ENCODE data around the gene SPOCK2. TPM values are rescaled to one million over a fixed set of nuclear protein-coding genes. Genes with fewer than 3 reads are reported as not detected.

The SPOCK2 gene
- total and polyA plus RNA-seq, 2 of the 13 experiments (the other 11 are each of a cell fraction or from before 2014, with no cell fraction given): 8.6 to 30.6 TPM

GRCh38 chr10:72072639-72073038 is 15.7 kb downstream of the SPOCK2 start:
- intact Hi-C loops (cut with micrococcal nuclease; ENCODE audit: unreplicated experiment): no loop called here
- no TSS peak for BruUV-seq (replicated peaks)
- DNase-seq (ENCODE audit: low spot score) (no peak), ATAC-seq (no peak), FAIRE-seq (no peak)
- no peaks in the 10 kb centered on the region for H3K36me3 ChIP-seq (replicated peaks in 1 of 2; ENCODE audit: control insufficient read depth in 1 of 2, insufficient read depth in 2 of 2, low read length in 2 of 2)
- WGBS (ENCODE audit: low lambda C conversion rate): 58% methylated on average over 5 of the region's 5 CpGs
- no peak overlapping the region for H3K4me3 ChIP-seq (replicated peaks in 1 of 3; ENCODE audit: insufficient read depth in 1 of 3, low read depth in 2 of 3, low read length in 3 of 3)
- H3K27me3 ChIP-seq (ENCODE audit: control insufficient read depth in 1 of 2, insufficient read depth in 2 of 2, low read length in 2 of 2): peaks cover 3 to 34% of the 10 kb centered on the region in 2 experiments
- POLR2A ChIA-PET: no interaction called here
- CTCF ChIA-PET (ENCODE audit: low intra/inter-chr PET ratio, low total read pairs): no interaction called here
- TF ChIP-seq CSRNP1 (CRISPR knock-in tag; IDR thresholded peaks at IDR 0.05) (no peak), POLR2G (IDR thresholded peaks at IDR 0.05; ENCODE audit: low read depth, low read length) (no peak)
- H3K9ac ChIP-seq (ENCODE audit: insufficient read depth, low read depth, low read length): no peak overlapping the region
- H2AFZ ChIP-seq (ENCODE audit: low read length): no peak overlapping the region
- H3K79me2 ChIP-seq (ENCODE audit: insufficient read depth, low read length): no peaks in the 10 kb centered on the region
- in situ Hi-C loops (cut with HindIII; ENCODE audit: extremely low pct_ligation_motif_present, low pct_unique_long_range_greater_than_20kb): no loop called here
- H3K9me3 ChIP-seq (ENCODE audit: low read length): no peaks in the 10 kb centered on the region
- H4K20me1 ChIP-seq (ENCODE audit: insufficient read depth, low read length): no peaks in the 10 kb centered on the region
- peaks cover 56% of the 10 kb centered on the region for H3K4me1 ChIP-seq (ENCODE audit: insufficient read depth, low read length)
- H3K27ac ChIP-seq (ENCODE audit: extremely low read length, insufficient read depth, low read length): no peak overlapping the region
- no peak overlapping the region for H3K4me2 ChIP-seq (ENCODE audit: low read depth, low read length)

GRCh38 chr10:72072046-72072445 is 16.3 kb downstream of the SPOCK2 start:
- CTCF ChIA-PET (ENCODE audit: low intra/inter-chr PET ratio, low total read pairs): no interaction called here
- in situ Hi-C loops (cut with HindIII; ENCODE audit: extremely low pct_ligation_motif_present, low pct_unique_long_range_greater_than_20kb): no loop called here
- FAIRE-seq: no peak

More at GRCh38 chr10:72072046-72072445, 16.3 kb downstream of the SPOCK2 start:
- no peak overlapping the region for H2AFZ ChIP-seq (ENCODE audit: low read length)
- no peaks in the 10 kb centered on the region for H4K20me1 ChIP-seq (ENCODE audit: insufficient read depth, low read length)
- intact Hi-C loops (cut with micrococcal nuclease; ENCODE audit: unreplicated experiment): no loop called here
- no peaks in the 10 kb centered on the region for H3K9me3 ChIP-seq (ENCODE audit: low read length)
- H3K36me3 ChIP-seq (replicated peaks in 1 of 2; ENCODE audit: control insufficient read depth in 1 of 2, insufficient read depth in 2 of 2, low read length in 2 of 2): no peaks in the 10 kb centered on the region
- no peaks in the 10 kb centered on the region for H3K79me2 ChIP-seq (ENCODE audit: insufficient read depth, low read length)
- POLR2A ChIA-PET: no interaction called here
- no peak for DNase-seq (ENCODE audit: low spot score)
- no peak for ATAC-seq
- TF ChIP-seq ZFP41 (CRISPR knock-in tag; IDR thresholded peaks at IDR 0.05; ENCODE audit: borderline replicate concordance): no peak
- TF ChIP-seq NRL (CRISPR knock-in tag; IDR thresholded peaks at IDR 0.05; ENCODE audit: borderline replicate concordance): no peak
- TF ChIP-seq RBM22 (optimal IDR thresholded peaks at IDR 0.05; ENCODE audit: low read length): no peak
- TF ChIP-seq ZNF446 (CRISPR knock-in tag; IDR thresholded peaks at IDR 0.05): no peak
- TF ChIP-seq HCFC1 (IDR thresholded peaks at IDR 0.05; ENCODE audit: low read depth, low read length): no peak
- TF ChIP-seq ZNF709 (CRISPR knock-in tag; IDR thresholded peaks at IDR 0.05): no peak
- TF ChIP-seq, protein P1, sequence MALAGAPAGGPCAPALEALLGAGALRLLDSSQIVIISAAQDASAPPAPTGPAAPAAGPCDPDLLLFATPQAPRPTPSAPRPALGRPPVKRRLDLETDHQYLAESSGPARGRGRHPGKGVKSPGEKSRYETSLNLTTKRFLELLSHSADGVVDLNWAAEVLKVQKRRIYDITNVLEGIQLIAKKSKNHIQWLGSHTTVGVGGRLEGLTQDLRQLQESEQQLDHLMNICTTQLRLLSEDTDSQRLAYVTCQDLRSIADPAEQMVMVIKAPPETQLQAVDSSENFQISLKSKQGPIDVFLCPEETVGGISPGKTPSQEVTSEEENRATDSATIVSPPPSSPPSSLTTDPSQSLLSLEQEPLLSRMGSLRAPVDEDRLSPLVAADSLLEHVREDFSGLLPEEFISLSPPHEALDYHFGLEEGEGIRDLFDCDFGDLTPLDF (CRISPR knock-in tag; IDR thresholded peaks at IDR 0.05): no peak
- TF ChIP-seq ZNF83 (CRISPR knock-in tag; IDR thresholded peaks at IDR 0.05; ENCODE audit: borderline replicate concordance): no peak
- no peak for TF ChIP-seq PAX8 (CRISPR knock-in tag; IDR thresholded peaks at IDR 0.05; ENCODE audit: borderline replicate concordance)
- no peak for TF ChIP-seq HMG20B (CRISPR knock-in tag; conservative IDR thresholded peaks at IDR 0.05)
- no peak for TF ChIP-seq ATF1 (CRISPR knock-in tag; IDR thresholded peaks at IDR 0.05)
- no peak for TF ChIP-seq ZNF225 (CRISPR knock-in tag; IDR thresholded peaks at IDR 0.05)
- TF ChIP-seq ZBTB8A (CRISPR knock-in tag; IDR thresholded peaks at IDR 0.05; ENCODE audit: borderline replicate concordance, low read depth): no peak
- no peak for TF ChIP-seq ZNF468 (CRISPR knock-in tag; IDR thresholded peaks at IDR 0.05)
- no peak for TF ChIP-seq AGO2 (optimal IDR thresholded peaks at IDR 0.05; ENCODE audit: low read depth, low read length)
- H3K27ac ChIP-seq (ENCODE audit: extremely low read length, insufficient read depth, low read length): no peak overlapping the region
- H3K27me3 ChIP-seq (ENCODE audit: control insufficient read depth in 1 of 2, insufficient read depth in 2 of 2, low read length in 2 of 2): peaks cover 3 to 34% of the 10 kb centered on the region in 2 experiments
- WGBS (ENCODE audit: low lambda C conversion rate): 100% methylated on average over 1 of the region's 5 CpGs
- H3K4me3 ChIP-seq (replicated peaks in 1 of 3; ENCODE audit: insufficient read depth in 1 of 3, low read depth in 2 of 3, low read length in 3 of 3): no peak overlapping the region
- no TSS peak for BruUV-seq (replicated peaks)
- H3K4me2 ChIP-seq (ENCODE audit: low read depth, low read length): no peak overlapping the region
- H3K4me1 ChIP-seq (ENCODE audit: insufficient read depth, low read length): peaks cover 62% of the 10 kb centered on the region
- H3K9ac ChIP-seq (ENCODE audit: insufficient read depth, low read depth, low read length): no peak overlapping the region

Data from HepG2 (cell line).